NCI-H748 (cell line): ENCODE measurements around the gene CCDC183.

Experiments used
- DNase-seq: peaks from one replicate; lab custom pipeline; 2025; ENCODE audit not compliant: unreplicated experiment; lab: John Stamatoyannopoulos, UW

CCDC183 gene

GRCh38 chr9:136847826-136848392, 51.8 kb downstream of the CCDC183 start:
- DNase-seq = peak; percentile 87

DNA sequence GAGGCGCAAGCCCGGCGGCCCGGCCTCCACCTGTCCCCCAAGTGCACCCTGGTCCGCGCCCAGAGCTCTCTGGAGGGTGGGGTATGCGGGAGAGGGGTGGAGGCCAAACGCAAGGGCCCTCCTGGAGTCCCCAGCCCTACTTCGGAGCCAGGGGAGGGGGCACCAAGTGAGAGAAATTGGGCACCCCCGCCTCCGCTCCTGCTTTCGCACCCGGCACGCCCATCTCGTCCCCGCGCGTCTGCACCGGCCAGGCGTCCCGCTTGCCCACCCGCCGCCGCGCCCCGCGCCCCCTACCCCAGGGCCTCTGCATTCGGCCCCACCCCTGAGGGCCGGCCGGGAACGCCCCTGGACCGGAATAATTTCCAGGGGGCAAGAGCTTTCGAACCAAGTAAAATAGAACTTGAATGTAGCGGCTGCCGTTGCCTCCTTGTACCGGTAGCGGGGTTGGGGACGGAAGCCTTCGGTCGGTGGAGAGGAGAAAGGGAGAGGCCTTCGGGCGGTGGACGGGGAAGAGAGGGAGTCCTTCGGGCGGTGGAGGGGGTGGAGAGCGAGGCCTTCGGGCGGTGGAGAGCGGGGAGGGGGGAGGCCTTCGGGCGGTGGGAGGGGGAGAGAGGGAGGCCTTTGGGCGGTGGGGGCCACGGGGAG, 52.4 kb downstream of the CCDC183 start:
- peak; percentile 74 for DNase-seq

DNA sequence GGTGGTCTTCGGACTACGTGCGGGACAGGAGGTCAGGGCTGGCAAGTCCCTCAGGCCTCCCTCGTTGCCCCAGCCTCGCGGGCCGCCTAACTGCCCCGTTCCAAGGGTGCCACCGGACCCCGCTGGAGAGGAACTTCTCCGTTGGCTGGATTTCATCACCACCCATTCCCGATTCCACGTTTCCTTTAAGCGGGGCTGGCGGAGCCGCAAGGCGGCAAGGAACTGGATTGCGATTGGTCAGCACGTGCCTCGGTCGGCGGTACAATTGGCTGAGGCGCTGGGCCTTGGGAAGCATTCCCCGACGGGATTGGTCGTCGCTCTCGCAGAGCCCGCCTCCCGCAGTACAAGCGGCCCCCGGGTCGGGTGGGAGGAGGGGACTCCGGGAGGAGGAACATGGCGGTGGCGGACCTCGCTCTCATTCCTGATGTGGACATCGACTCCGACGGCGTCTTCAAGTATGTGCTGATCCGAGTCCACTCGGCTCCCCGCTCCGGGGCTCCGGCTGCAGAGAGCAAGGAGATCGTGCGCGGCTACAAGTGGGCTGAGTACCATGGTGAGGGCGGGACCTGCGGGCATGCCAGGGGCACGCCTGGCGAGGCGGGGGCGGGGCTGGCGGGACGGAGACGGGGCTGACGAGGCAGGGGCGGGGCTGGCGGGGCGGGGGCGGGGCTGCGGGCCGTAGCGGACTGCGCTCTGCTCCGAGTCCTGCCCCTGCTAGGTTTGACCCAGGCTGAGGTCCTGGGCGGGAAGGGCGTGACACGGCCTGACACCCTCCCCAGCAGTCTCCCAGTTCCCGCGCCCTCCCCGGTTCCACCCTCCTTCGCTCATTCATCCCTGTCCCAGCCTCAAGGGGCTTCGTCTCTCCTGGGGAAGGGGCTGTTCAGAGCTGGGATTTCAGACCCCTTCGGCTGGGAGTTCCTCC, 53.2 kb downstream of the CCDC183 start, which contains the start of gene PHPT1:
PHPT1 (plus strand) TSS at position 372 of the 922 bp plus-strand sequence; CDS start at position 394, 22 bp downstream.
- peak; percentile 99 for DNase-seq

- DNase-seq = no peak
Measured at GRCh38 chr9:136849960-136850865, 54.1 kb downstream of the CCDC183 start.

- no peak for DNase-seq
Measured at GRCh38 chr9:136850866-136851775, 55.0 kb downstream of the CCDC183 start.

DNA sequence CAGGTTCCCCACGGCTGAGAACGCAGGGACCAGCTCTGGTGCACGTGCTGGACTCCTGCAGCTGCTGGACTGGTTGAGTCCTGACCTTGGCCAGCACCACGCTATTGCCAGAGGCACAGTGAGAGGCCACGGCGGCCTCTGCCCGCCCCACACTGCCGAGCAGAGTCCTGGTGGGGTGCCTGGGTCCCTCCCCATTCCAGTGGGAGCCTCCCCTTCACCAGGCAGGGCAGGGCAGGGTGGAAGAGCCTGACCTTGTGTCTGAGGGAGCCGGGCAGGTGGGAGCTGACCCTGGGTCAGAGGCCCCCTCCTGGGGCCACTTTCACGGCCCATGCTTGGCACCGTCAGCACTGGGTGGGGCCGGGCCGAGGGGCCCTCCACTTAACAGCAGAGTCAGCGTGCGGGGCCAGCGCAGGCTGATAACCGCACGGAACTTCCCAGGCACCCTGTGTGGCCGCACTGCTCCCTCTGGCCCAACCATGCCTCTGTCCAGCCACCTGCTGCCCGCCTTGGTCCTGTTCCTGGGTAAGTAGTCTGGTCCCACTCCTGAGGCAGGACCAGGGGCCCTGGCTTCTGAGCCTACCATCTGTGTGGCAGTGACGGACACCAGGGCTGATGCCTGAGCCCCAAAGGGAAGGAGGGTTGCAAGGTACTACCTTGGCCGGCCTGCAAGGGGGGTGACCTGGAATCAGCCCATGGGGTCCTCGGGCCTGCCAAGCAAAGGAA, 56.0 kb downstream of the CCDC183 start, which contains the start of gene MAMDC4:
MAMDC4 (plus strand) TSS at position 406 of the 723 bp plus-strand sequence; CDS start at position 477, 71 bp downstream.
- DNase-seq = no peak

DNA sequence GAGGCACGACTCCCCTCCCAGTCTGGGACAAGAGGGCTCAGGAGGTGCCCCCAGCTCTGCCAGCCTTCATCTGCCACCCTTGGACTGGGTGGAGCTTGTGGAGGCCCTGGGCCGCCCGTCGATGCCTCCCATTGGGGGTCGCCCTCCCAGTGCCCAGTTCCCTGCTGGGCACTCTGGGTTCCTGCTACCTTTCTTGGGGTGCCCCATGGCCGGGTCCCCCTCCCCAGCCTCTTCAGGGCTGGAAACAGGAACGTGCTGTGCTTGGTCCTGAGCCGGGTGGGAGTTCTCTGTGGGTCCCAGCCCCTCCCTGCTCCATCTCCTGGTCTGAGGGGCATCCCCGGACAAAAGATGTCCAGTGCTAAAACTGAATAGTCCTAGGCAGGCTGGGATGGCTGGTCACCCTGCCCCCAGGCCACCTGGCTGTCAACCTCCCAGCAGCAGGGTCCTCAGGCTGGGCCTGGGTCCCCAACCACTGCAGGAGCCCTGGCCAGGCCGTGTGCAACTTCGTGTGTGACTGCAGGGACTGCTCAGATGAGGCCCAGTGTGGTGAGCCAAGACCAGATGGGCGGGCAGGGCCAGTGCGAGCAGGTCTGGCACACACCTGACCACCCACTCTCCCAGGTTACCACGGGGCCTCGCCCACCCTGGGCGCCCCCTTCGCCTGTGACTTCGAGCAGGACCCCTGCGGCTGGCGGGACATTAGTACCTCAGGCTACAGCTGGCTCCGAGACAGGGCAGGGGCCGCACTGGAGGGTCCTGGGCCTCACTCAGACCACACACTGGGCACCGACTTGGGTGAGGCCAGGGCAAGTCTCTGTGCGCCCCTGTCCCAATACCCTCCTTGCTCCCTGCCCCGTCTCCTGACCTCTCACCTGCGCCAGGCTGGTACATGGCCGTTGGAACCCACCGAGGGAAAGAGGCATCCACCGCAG, 56.8 kb downstream of the CCDC183 start:
- no peak for DNase-seq

GRCh38 chr9:136853596-136854112, 57.5 kb downstream of the CCDC183 start:
- DNase-seq = no peak

- DNase-seq = no peak
Measured at GRCh38 chr9:136854113-136854841, 58.1 kb downstream of the CCDC183 start.

DNA sequence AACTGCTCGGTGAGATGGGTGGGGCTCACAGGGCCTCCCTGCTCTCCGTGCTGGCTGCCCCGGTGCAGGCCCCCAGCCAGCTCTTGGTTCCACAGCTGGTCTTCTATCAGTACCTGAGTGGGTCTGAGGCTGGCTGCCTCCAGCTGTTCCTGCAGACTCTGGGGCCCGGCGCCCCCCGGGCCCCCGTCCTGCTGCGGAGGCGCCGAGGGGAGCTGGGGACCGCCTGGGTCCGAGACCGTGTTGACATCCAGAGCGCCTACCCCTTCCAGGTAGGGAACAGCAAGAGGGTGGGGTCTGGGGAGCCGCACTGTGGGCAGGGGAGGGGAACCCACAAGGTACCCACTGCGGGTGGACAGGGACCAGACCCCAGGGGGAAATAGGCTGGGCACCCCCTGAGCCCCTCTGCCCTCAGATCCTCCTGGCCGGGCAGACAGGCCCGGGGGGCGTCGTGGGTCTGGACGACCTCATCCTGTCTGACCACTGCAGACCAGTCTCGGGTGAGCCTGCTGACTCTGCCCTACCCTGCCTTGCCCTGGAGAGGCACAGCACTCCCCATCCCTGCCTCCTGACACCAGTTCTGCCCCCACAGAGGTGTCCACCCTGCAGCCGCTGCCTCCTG, 58.8 kb downstream of the CCDC183 start:
- no peak for DNase-seq

GRCh38 chr9:136855461-136856078, 59.4 kb downstream of the CCDC183 start:
- no peak for DNase-seq

- DNase-seq = no peak
Measured at GRCh38 chr9:136856079-136856476, 59.9 kb downstream of the CCDC183 start.

- no peak for DNase-seq
Measured at GRCh38 chr9:136856541-136857141, 60.5 kb downstream of the CCDC183 start.

- DNase-seq = no peak
Measured at GRCh38 chr9:136857166-136857565, 61.0 kb downstream of the CCDC183 start.
